Stimulated activated CD4-positive, alpha-beta T cell treated with anti-CD3 and anti-CD28 coated beads, Interleukin-1b, Interleukin-23, amount 100 ng/mL, for 24 hours (primary cell): ENCODE data around the gene TMEM231.
"Not testable (repeated sequence)": the region's sequence is repeated elsewhere in the genome, so short reads cannot be mapped to it uniquely, and the experiment has no call there.

Experiments
- DNase-seq, 4 experiments: peaks; one replicate each; pipeline ENCODE4 v3.0.0-alpha.2; 2020; ENCODE audit warnings: low read depth in 4 of 4, low spot score in 1 of 4

TMEM231 gene

GRCh38 chr16:75534560-75535205 lies 21.4 kb downstream of the TMEM231 start:
- no peak for DNase-seq

- DNase-seq: no peak
Observed at GRCh38 chr16:75532791-75533190, 23.3 kb downstream of the TMEM231 start.

GRCh38 chr16:75532142-75532765 lies 23.8 kb downstream of the TMEM231 start:
- no peak for DNase-seq

GRCh38 chr16:75529959-75530358 lies 26.1 kb downstream of the TMEM231 start:
- no peak for DNase-seq

GRCh38 chr16:75529056-75529905 lies 26.8 kb downstream of the TMEM231 start:
- no peak for DNase-seq

- no peak for DNase-seq
Observed at GRCh38 chr16:75527825-75528299, 28.2 kb downstream of the TMEM231 start.

- DNase-seq: no peak
Observed at GRCh38 chr16:75526032-75526790, 29.8 kb downstream of the TMEM231 start.

- no peak for DNase-seq
Observed at GRCh38 chr16:75519175-75519574, 36.9 kb downstream of the TMEM231 start.

GRCh38 chr16:75516189-75516966 lies 39.7 kb downstream of the TMEM231 start:
- DNase-seq: peak in 2 of 4 experiments; percentile 9 to 13

- DNase-seq: no peak
Observed at GRCh38 chr16:75514296-75514695, 41.8 kb downstream of the TMEM231 start.

GRCh38 chr16:75506574-75506973 lies 49.5 kb downstream of the TMEM231 start:
- no peak for DNase-seq

- no peak for DNase-seq
Observed at GRCh38 chr16:75506107-75506506, 49.9 kb downstream of the TMEM231 start.

GRCh38 chr16:75503801-75504200 lies 52.3 kb downstream of the TMEM231 start:
- DNase-seq: no peak

- DNase-seq: no peak
Observed at GRCh38 chr16:75502916-75503605, 53.0 kb downstream of the TMEM231 start.

- DNase-seq: not testable (repeated sequence)
Observed at GRCh38 chr16:75501820-75502219, 54.2 kb downstream of the TMEM231 start.

GRCh38 chr16:75501359-75501758 lies 54.7 kb downstream of the TMEM231 start:
- no peak for DNase-seq

- DNase-seq: not testable (repeated sequence)
Observed at GRCh38 chr16:75498605-75499322, 57.3 kb downstream of the TMEM231 start.

- DNase-seq: no peak
Observed at GRCh38 chr16:75497558-75497957, 58.5 kb downstream of the TMEM231 start.

GRCh38 chr16:75495076-75495674 lies 60.9 kb downstream of the TMEM231 start, which contains the start of gene CHST6:
Gene CHST6 (minus strand): TSS chr16:75495441. CDS start chr16:75479828, 15,613 bp downstream.
- peak in 1 of 4 experiments; percentile 16 for DNase-seq
